ENCODE measurements around the gene RASSF1. TPM values are rescaled to one million over a fixed set of nuclear protein-coding genes. Genes with fewer than 3 reads are reported as not detected.

Gene RASSF1
- total and polyA plus RNA-seq, 5 donors: 15.6 to 20.4 (median 15.9) TPM

DNA sequence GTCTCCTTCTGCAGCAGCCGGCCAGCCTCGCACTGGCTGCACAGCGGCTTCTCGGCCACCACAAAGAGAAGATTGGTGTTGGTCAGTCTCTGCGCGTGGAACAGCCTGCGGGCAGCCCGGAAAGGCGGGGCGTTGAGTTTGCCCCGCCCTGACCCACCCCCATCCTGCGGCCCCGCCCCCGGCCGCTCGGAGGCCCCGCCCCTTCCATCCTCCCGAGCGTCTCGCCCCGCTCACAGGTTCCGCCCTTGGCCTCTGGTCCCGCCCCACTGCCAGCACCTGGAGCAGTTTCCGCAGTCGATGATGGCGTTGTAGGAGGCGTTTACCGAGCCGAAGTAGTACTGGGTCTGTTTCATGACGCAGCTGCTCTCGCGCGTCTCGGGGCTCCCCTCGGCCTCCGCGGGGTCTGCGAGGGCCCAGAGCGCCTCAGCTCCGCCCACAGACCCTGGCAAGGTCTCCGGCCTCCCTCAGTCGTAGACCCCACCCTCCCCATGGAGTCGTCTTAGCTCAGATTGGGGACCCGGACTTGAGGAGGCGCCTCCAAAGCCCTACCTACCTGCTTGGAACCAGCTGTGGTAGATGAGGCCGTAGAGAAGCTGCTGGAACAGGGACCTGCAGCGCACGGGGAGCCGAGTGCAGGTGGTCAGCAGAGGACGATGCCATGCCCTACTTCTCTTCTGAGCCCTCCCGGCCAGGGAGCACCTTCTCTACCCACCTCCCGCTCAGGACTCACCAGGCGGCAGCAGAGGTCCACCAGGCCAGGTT is 24.6 kb upstream of the RASSF1 start:
- 21% methylated on average over 53 of the region's 53 CpGs for WGBS
- Histone ChIP-seq H3K4me3 (ENCODE audit: low read length) (peak overlapping the region; percentile 33), H3K9me3 (ENCODE audit: control insufficient read depth, low read length) (no peaks in the 10 kb centered on the region), H3K27me3 (ENCODE audit: control insufficient read depth, insufficient read depth) (no peaks in the 10 kb centered on the region), H3K27ac (ENCODE audit: low read length) (no peak overlapping the region), H3K4me1 (ENCODE audit: control insufficient read depth, insufficient read depth, low read length) (no peaks in the 10 kb centered on the region)
- DNase-seq (peak; percentile 85 to 94 (median 93)), ATAC-seq (peak; percentile 86 to 88)
- intact Hi-C loops (cut with DNase I): no loop called here

DNA sequence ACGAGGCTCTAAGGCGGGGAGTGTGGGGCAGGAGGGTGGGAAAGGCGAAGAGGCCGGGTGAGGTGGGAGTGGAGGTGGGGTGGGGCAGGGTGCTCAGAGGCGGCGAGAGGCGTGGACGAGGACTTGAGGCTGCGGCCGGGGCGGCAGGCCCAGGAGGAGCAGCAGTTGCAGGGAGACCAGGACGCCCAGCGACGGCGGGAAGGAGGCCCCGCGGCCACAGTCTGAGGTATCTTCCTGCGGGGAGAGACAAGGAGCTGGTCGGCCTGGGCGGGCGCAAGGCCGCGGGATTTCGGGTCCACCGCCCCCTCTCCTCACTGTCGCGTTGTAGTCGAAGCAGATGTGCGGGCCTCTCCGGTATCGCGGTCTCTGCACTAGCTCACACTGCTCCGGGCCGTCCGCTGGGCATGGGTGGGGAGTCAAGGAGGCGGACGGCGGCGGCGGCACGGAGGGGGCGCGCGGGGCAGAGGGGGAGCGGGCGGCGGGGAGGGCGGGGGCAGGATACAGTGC is 24.0 kb upstream of the RASSF1 start:
- intact Hi-C loops (cut with DNase I): no loop called here
- Histone ChIP-seq H3K27me3 (ENCODE audit: control insufficient read depth, insufficient read depth) (no peaks in the 10 kb centered on the region), H3K4me1 (ENCODE audit: control insufficient read depth, insufficient read depth, low read length) (no peaks in the 10 kb centered on the region), H3K9me3 (ENCODE audit: control insufficient read depth, low read length) (no peaks in the 10 kb centered on the region), H3K27ac (ENCODE audit: low read length) (no peak overlapping the region), H3K4me3 (ENCODE audit: low read length) (peak overlapping the region; percentile 33)
- DNase-seq (peak in 1 of 3 donors; percentile 72), ATAC-seq (peak; percentile 37 to 45)
- WGBS: 23% methylated on average over 45 of the region's 48 CpGs

DNA sequence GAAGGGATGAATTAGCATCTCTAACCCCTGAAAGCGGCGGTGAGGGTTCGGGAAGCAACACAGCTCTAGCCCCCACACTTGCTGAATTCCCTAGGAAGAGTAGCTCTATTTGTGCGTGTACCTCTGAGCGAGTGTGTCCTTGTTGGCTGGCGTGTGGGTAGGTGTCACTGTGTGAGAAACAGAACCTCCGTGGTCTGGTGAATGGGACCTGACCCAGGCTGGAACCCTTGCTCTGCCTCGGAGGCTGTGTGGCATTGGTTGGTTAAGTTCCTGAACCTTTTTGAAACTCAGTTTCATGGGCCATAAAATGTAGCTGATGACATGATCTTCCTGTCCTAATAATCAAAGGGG is 19.1 kb upstream of the RASSF1 start:
- peaks cover 24% of the 10 kb centered on the region for H3K4me1 ChIP-seq (ENCODE audit: control insufficient read depth, insufficient read depth, low read length)
- no peak overlapping the region for H3K27ac ChIP-seq (ENCODE audit: low read length)
- intact Hi-C loops (cut with DNase I): no loop called here
- no peaks in the 10 kb centered on the region for H3K27me3 ChIP-seq (ENCODE audit: control insufficient read depth, insufficient read depth)
- ATAC-seq: no peak
- H3K4me3 ChIP-seq (ENCODE audit: low read length): no peak overlapping the region
- 19% methylated on average over 8 of the region's 8 CpGs for WGBS
- H3K9me3 ChIP-seq (ENCODE audit: control insufficient read depth, low read length): no peaks in the 10 kb centered on the region
- DNase-seq: no peak

DNA sequence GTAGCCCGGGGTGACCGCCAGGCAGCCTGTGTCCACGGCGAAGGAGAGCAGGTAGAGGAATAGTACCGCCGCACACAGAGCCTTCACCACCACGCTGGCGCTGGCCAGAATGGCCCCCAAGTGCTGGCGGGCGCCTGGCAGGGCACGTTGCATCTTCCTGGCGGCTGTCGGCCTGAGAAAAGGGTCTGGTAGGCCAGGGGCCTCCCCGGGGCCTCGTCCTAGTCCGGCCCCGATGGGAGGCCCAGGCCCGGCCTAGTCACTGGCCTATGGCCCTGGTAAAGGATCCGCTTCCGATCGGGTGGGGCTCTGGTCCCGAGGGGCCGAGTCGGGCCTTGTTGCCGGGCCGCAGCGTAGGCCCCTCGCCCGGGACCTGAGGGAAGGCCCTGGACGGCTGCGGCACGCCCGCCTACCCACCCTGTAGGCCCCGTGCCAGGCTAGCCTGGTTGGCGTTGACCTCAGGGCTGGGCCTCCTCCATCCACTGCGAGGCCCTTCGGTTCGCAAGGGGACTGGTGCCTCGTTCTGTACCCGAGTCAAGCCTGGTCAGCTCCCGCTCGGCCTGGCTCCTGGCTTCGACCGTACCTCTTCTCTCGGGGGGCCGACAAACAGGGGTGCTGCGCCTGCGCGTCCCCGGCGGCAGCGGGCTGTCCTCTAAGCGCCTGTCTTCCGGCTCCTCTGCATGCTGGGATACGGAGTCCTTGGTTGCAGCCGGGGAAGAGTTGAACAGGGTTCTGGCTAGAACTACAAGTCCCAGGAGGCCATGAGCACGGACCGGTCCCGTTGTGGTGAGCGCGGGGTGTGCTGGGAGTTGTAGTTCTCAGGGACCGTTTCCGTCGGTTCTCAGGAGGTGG is 18.5 kb upstream of the RASSF1 start, which contains the start of gene TMEM115:
TSS of gene TMEM115 (minus strand) at position 611 of the 849 bp plus-strand sequence. CDS start at position 153, 458 bp downstream.
- peak within 1 kb of the TSS; percentile 67 for H3K4me3 ChIP-seq (ENCODE audit: low read length)
- H3K9me3 ChIP-seq (ENCODE audit: control insufficient read depth, low read length): no peaks in the 10 kb centered on the region
- peak within 1 kb of the TSS; percentile 88 for H3K27ac ChIP-seq (ENCODE audit: low read length)
- H3K4me1 ChIP-seq (ENCODE audit: control insufficient read depth, insufficient read depth, low read length): peaks cover 24% of the 10 kb centered on the region
- ATAC-seq: peak; percentile 96 to 97
- no peaks in the 10 kb centered on the region for H3K27me3 ChIP-seq (ENCODE audit: control insufficient read depth, insufficient read depth)
- WGBS: under 1% methylated on average over 64 of the region's 64 CpGs
- intact Hi-C loops (cut with DNase I): no loop called here
- DNase-seq: peak; percentile 97 to 98 (median 97)

DNA sequence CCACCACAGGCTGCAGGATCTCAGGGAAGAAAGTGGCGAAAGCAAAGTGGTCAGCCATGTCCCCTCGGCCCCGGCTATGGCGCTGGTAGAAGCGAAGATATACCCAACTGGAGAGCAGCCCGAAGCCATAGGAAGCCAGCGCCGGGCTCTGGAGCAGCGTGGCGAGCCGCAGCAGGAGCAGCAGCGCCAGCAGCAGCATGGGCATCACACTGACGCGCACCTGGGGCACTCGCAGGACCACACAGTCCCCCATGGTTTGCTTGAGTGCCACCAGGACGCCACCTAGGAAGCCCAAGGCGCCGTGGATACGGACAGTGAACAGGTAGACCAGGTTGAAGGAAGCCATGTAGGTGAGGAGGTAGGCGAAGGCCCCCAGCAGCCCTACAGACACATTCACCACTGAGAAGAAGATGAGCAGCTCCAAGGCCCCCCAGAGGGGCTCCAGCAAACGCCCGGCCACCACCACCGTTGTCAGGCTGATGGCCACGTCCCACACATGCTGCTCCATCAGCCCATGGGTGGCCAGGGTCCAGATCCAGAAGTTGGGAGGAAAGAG is 17.8 kb upstream of the RASSF1 start:
- Histone ChIP-seq H3K27me3 (ENCODE audit: control insufficient read depth, insufficient read depth) (no peaks in the 10 kb centered on the region), H3K9me3 (ENCODE audit: control insufficient read depth, low read length) (no peaks in the 10 kb centered on the region), H3K27ac (ENCODE audit: low read length) (peak overlapping the region; percentile 88), H3K4me3 (ENCODE audit: low read length) (peak overlapping the region; percentile 67), H3K4me1 (ENCODE audit: control insufficient read depth, insufficient read depth, low read length) (peaks cover 24% of the 10 kb centered on the region)
- DNase-seq: no peak
- ATAC-seq: no peak
- intact Hi-C loops (cut with DNase I): no loop called here
- 41% methylated on average over 24 of the region's 24 CpGs for WGBS

DNA sequence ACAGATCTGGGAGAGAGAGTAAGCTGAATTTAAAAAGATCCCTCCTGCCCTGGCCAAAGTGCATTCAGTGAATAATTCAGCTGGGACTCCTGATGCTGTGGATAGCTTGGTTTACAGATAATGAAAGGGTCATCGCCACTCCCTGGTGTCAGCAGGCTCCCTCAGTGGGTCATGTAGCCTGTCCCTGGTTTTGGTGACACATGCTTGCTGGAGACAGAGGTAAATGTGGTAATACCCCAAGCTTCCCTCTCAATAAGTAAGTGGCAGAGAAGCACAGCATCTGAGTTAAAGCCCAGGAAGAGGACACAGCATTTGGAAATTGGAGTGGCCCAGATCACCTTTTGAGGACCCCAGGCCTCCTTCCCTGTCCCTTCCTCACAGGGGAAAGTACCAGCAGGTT is 16.8 kb upstream of the RASSF1 start:
- Histone ChIP-seq H3K27ac (ENCODE audit: low read length) (peak overlapping the region; percentile 6), H3K4me3 (ENCODE audit: low read length) (peak overlapping the region; percentile 67), H3K4me1 (ENCODE audit: control insufficient read depth, insufficient read depth, low read length) (peaks cover 24% of the 10 kb centered on the region), H3K27me3 (ENCODE audit: control insufficient read depth, insufficient read depth) (no peaks in the 10 kb centered on the region), H3K9me3 (ENCODE audit: control insufficient read depth, low read length) (no peaks in the 10 kb centered on the region)
- no peak for DNase-seq
- intact Hi-C loops (cut with DNase I): no loop called here
- WGBS: 51% methylated on average over 1 of the region's 1 CpG
- no peak for ATAC-seq

DNA sequence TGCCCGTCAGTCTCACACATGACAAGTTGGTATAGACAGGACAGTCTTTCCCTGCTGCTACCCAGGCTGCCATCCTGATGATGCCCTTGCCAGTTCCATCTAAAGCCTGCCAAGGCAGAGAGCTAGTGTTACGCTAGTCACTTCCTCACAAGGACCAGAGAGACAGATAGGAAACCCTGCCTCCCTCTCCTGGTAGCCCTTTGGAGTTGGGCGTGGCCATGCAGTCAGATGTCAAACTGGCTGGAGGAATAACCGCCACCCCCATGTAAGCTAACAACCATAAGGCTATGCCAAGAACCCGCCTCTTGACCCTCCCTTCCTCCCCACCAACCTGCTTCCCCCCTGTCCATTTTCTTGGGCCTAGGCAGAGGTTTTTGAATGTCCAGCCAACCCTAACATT is 15.9 kb upstream of the RASSF1 start:
- H3K9me3 ChIP-seq (ENCODE audit: control insufficient read depth, low read length): no peaks in the 10 kb centered on the region
- peak overlapping the region; percentile 42 for H3K27ac ChIP-seq (ENCODE audit: low read length)
- peak overlapping the region; percentile 67 for H3K4me3 ChIP-seq (ENCODE audit: low read length)
- peak in 2 of 3 donors; percentile 68 to 78 for DNase-seq
- intact Hi-C loops (cut with DNase I): no loop called here
- 29% methylated on average over 5 of the region's 5 CpGs for WGBS
- peak; percentile 24 to 48 for ATAC-seq
- peaks cover 24% of the 10 kb centered on the region for H3K4me1 ChIP-seq (ENCODE audit: control insufficient read depth, insufficient read depth, low read length)
- no peaks in the 10 kb centered on the region for H3K27me3 ChIP-seq (ENCODE audit: control insufficient read depth, insufficient read depth)

DNA sequence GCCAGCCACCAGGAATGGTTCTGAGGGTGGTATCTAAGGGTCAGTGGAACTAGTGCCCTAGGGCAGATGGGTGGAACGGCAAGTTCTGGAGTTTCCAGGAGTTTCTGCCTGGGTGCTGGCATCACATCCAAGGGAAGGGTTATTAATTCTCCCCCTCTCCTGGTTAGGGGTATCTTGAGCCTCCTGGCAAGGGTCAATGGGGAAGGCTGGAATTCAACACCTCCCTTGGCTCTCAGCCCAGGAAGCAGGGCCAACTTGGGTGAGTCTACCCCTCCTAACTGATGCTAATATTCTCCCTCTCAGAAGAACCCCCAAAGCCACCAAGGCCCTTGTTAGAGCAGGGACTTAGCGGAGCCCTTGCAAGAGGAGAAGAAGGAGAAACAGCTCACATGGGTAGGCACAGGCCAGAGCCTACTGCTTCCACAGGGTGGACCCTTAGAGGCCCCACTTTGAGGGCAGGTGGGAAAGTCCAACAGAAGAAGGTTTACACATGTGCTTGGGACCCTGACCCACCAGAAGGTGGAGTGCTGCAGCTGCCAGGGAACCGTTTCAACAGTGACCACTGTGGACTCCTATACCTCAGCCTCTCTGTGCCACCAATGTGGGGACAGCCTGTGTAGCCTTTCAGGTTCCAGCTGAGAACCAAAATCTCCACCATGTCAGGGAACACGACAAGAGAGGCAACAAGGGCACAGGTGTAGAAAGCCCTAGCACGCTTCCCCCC is 15.4 kb upstream of the RASSF1 start:
- H3K9me3 ChIP-seq (ENCODE audit: control insufficient read depth, low read length): no peaks in the 10 kb centered on the region
- H3K27me3 ChIP-seq (ENCODE audit: control insufficient read depth, insufficient read depth): no peaks in the 10 kb centered on the region
- peaks cover 28% of the 10 kb centered on the region for H3K4me1 ChIP-seq (ENCODE audit: control insufficient read depth, insufficient read depth, low read length)
- peak overlapping the region; percentile 15 for H3K27ac ChIP-seq (ENCODE audit: low read length)
- WGBS: 47% methylated on average over 5 of the region's 5 CpGs
- intact Hi-C loops (cut with DNase I): no loop called here
- ATAC-seq: no peak
- DNase-seq: no peak
- H3K4me3 ChIP-seq (ENCODE audit: low read length): no peak overlapping the region

DNA sequence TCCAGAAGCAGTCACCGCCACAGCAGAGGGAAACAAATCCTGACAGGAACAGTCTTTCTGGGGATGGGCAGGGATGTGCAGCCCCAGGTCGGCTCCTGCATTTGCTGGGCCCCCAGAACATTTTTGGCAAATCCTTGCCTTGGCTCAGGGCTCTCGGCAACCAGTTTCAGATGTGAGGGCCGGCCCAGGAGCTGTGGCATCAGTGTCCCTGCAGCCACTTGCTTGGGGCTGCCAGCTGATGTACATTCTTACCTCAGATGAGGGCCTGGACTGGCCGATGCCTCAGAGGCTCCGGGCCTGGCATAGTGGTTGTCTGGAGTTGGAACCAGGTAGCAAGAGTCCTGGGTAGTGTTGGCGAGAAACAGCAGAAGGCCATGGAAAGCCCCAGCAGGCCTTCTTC is 14.2 kb upstream of the RASSF1 start:
- H3K9me3 ChIP-seq (ENCODE audit: control insufficient read depth, low read length): no peaks in the 10 kb centered on the region
- whole genome bisulfite sequencing: 85% methylated on average over 7 of the region's 7 CpGs
- DNase-seq: no peak
- intact Hi-C loops (cut with DNase I): loop anchor here in 1 of 4 donors (5.0 kb wide), 1 partner anchor 187 kb away; no protein-coding TSS in a partner anchor
- H3K4me3 ChIP-seq (ENCODE audit: low read length): no peak overlapping the region
- peaks cover 28% of the 10 kb centered on the region for H3K4me1 ChIP-seq (ENCODE audit: control insufficient read depth, insufficient read depth, low read length)
- H3K27ac ChIP-seq (ENCODE audit: low read length): no peak overlapping the region
- no peaks in the 10 kb centered on the region for H3K27me3 ChIP-seq (ENCODE audit: control insufficient read depth, insufficient read depth)
- no peak for ATAC-seq

DNA sequence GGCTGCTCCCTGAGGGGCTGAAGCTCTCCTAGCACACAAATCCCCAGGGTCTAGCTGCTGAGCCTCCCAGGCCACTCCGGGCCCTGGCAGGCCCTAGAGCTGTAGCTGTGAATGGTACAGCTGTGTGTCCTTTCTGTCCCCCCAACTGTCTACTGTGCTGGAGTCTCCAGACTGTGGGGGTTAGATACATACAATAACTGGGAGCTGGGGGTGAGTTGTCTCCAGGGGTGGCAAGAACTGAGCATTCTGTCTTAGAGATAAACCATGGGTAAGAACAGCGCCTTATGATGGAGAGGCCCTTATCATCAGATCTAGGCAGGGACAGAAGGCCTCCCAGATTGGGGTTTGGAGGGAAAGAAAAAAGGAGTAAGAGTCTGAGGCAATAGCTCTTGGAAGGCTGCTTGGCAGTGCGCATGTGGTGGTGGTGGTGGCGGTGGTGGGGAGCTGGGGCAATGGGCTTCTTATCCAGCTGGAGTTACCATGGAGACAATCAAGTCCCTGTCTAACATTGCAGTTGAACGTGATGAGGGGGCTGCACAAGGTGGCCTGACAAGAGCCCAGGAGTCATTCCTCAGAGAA is 13.6 kb upstream of the RASSF1 start:
- H3K9me3 ChIP-seq (ENCODE audit: control insufficient read depth, low read length): no peaks in the 10 kb centered on the region
- DNase-seq (no peak), ATAC-seq (no peak)
- no peak overlapping the region for H3K27ac ChIP-seq (ENCODE audit: low read length)
- intact Hi-C loops (cut with DNase I): loop anchor here in 1 of 4 donors (5.0 kb wide), 1 partner anchor 188 kb away; no protein-coding TSS in a partner anchor
- H3K4me3 ChIP-seq (ENCODE audit: low read length): no peak overlapping the region
- no peaks in the 10 kb centered on the region for H3K27me3 ChIP-seq (ENCODE audit: control insufficient read depth, insufficient read depth)
- H3K4me1 ChIP-seq (ENCODE audit: control insufficient read depth, insufficient read depth, low read length): peaks cover 30% of the 10 kb centered on the region
- WGBS: 70% methylated on average over 5 of the region's 5 CpGs
